Lower leg skin (tissue), 3 donors: ENCODE measurements around the gene OSBPL3.

Experiments used
- POLR2A ChIP-seq, 2 donors: fragments of 450-650 bp; IDR thresholded peaks; one replicate each; pipeline ENCODE4 v1.6.1; 2016 to 2017; ENCODE audit warnings: antibody characterized with exemption in 2 of 2, mild to moderate bottlenecking in 1 of 2, moderate library complexity in 1 of 2
- TF ChIP-seq, protein P1 (sequence below), 3 donors: fragments of 450-650 bp; IDR thresholded peaks; one replicate each; pipeline ENCODE4 v1.5.1; 2016; ENCODE audit warnings: antibody characterized with exemption in 3 of 3, mild to moderate bottlenecking in 3 of 3, moderate library complexity in 2 of 3

DNA sequence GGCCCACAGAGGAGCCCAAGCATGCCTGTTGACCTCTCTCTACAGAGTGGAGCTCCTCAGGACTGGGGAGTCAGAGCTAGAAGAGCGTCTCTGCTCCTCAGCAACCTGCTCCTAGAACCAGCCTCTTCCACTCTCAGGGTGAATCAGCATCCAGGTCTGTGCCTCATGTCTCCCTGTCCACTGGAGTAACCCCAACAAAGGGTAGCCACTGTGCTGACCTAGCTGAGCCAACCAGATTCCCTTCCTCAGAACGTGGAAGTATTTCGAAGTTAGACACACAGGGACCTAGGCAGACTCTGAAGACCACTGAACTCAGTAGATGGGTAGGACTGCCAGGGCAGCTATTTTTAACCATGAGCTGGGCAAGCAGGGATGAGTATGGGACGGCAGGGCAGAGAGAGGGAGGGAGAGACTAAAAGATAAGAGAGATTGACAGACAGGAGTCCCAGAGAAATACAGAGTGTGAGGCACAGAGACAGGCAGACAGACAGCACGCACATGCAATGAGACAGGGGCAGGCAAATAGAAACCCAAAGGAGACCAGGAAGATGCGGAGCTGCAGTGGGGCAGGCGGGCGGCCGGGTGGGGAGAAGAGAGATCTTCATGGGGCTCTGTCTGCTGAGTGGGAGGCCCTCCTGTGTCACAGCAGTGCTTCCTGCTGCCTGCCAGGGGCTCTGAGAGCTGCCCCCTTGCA lies 56.7 kb downstream of the OSBPL3 start:
- no peak for TF ChIP-seq POLR2A (IDR thresholded peaks at IDR 0.05)
- TF ChIP-seq, protein P1, sequence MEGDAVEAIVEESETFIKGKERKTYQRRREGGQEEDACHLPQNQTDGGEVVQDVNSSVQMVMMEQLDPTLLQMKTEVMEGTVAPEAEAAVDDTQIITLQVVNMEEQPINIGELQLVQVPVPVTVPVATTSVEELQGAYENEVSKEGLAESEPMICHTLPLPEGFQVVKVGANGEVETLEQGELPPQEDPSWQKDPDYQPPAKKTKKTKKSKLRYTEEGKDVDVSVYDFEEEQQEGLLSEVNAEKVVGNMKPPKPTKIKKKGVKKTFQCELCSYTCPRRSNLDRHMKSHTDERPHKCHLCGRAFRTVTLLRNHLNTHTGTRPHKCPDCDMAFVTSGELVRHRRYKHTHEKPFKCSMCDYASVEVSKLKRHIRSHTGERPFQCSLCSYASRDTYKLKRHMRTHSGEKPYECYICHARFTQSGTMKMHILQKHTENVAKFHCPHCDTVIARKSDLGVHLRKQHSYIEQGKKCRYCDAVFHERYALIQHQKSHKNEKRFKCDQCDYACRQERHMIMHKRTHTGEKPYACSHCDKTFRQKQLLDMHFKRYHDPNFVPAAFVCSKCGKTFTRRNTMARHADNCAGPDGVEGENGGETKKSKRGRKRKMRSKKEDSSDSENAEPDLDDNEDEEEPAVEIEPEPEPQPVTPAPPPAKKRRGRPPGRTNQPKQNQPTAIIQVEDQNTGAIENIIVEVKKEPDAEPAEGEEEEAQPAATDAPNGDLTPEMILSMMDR (IDR thresholded peaks at IDR 0.05) = no peak
